Cerebellar cortex (tissue), 1 donor: ENCODE measurements around the gene NTM.

Source experiments
- DNase-seq: peaks from one replicate; pipeline ENCODE4 v3.0.0-alpha.2; 2015; ENCODE audit warnings: low spot score

The NTM gene

GRCh38 chr11:131687291-131688047 lies 317.1 kb downstream of the NTM start:
- no peak for DNase-seq

- peak; percentile 43 for DNase-seq
These were observed 317.8 kb downstream of the NTM start for GRCh38 chr11:131688048-131688693.

GRCh38 chr11:131689049-131689925 lies 318.9 kb downstream of the NTM start:
- no peak for DNase-seq

- DNase-seq, result no peak
These were observed 319.9 kb downstream of the NTM start for GRCh38 chr11:131690362-131690761.

- DNase-seq, result no peak
These were observed 320.4 kb downstream of the NTM start for GRCh38 chr11:131690776-131691175.

GRCh38 chr11:131691181-131692041 lies 321.0 kb downstream of the NTM start:
- DNase-seq, result peak; percentile 54

GRCh38 chr11:131692151-131692550 lies 321.7 kb downstream of the NTM start:
- DNase-seq, result peak; percentile 35

GRCh38 chr11:131692961-131693360 lies 322.5 kb downstream of the NTM start:
- no peak for DNase-seq

GRCh38 chr11:131693756-131694155 lies 323.3 kb downstream of the NTM start:
- peak; percentile 56 for DNase-seq

GRCh38 chr11:131694526-131695424 lies 324.4 kb downstream of the NTM start:
- DNase-seq, result peak; percentile 90

GRCh38 chr11:131695889-131696429 lies 325.5 kb downstream of the NTM start:
- no peak for DNase-seq

- no peak for DNase-seq
These were observed 326.3 kb downstream of the NTM start for GRCh38 chr11:131696690-131697089.

GRCh38 chr11:131703311-131703710 lies 332.9 kb downstream of the NTM start:
- DNase-seq, result no peak

GRCh38 chr11:131704682-131705081 lies 334.3 kb downstream of the NTM start:
- no peak for DNase-seq

- DNase-seq, result no peak
These were observed 340.1 kb downstream of the NTM start for GRCh38 chr11:131710511-131710910.

- no peak for DNase-seq
These were observed 342.5 kb downstream of the NTM start for GRCh38 chr11:131712897-131713296.

GRCh38 chr11:131713529-131714134 lies 343.2 kb downstream of the NTM start:
- DNase-seq, result no peak

- DNase-seq, result no peak
These were observed 347.2 kb downstream of the NTM start for GRCh38 chr11:131717616-131718015.

- no peak for DNase-seq
These were observed 352.7 kb downstream of the NTM start for GRCh38 chr11:131723088-131723487.

- peak; percentile 75 for DNase-seq
These were observed 354.1 kb downstream of the NTM start for GRCh38 chr11:131724436-131724975.
